GM19452 (cell line): ENCODE results near the gene ANKRD65.
"Not testable (repeated sequence)": the region's sequence is repeated elsewhere in the genome, so short reads cannot be mapped to it uniquely, and the experiment has no call there.

Experiments
- ATAC-seq: cut with Tn5 transposase; IDR thresholded peaks from one replicate; pipeline ENCODE4 v1.9.1; 2021; ENCODE audit not compliant: unreplicated experiment

Gene ANKRD65

DNA sequence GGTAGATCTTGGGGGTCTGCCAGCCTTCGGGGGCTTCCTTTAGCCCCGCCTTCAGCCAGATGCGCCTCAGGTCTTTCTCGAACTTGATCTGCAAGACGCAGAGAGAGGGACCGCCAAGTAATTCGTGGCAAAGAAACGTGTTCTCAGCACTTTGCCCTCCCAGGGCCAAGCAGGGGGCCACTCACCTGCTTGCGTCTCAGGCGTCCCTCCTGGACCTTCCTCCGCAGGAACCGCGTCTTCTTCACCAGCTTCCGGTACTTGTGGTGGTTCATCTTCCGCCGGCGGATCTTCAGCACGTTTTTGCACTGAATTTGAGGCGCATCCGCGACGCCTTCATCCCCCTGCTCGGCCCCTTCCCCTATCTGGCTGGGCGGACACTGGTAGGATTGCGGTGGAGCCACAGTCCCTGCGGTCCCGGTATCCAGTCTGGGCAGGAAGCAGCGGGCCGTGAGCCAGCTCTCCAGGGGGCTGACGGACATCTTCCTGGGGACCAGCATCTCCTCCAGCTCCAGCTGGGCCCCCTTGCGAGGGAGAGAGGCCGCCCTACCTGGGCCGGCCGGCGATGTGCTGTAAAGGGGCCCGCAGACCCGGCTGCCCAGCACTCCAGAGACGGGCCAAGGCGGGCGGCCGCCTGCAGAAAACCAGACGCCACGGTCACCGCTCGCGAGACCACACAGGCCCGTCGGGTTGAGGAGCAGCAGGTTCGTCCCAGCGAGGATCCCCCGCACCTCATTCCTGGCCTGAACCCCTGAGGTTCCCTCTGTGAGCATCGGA, 47.1 kb downstream of the ANKRD65 start:
- no peak for ATAC-seq

DNA sequence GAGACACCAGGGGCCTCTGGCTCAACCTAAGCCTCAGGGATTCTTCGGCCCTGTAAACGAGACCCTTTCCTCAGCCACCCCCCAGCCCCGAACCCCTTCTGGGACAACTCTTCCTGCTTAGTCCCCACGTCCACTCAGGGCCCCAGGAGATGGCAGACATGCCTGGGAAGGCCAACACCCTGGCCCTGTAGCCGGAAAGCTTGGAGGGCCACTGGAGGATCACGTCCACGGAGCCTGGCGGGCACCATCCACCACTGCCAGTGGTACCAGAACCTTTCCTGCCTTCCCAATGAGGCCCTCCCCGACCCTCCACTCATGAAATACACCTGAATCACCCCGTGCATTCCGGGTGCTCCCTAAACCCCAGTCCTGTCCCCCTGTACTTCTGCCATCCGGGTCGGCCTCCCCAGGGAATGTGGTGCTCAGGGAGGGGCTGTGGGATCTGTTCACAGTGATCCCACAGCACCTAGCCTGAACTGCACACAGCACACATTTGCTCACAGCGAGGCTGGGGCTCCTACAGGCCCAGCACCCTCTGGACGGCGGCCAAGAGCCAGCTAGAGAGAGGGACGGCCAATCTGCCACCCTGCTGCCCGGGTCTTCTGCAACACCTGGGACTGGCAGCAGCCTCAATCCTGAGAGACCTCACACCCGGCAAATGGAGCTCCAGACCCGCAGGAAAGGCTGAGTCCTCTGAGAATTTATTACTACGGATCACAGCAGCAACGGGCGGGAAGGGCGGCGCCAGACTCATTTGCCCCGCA, 47.8 kb downstream of the ANKRD65 start:
- ATAC-seq: no peak

DNA sequence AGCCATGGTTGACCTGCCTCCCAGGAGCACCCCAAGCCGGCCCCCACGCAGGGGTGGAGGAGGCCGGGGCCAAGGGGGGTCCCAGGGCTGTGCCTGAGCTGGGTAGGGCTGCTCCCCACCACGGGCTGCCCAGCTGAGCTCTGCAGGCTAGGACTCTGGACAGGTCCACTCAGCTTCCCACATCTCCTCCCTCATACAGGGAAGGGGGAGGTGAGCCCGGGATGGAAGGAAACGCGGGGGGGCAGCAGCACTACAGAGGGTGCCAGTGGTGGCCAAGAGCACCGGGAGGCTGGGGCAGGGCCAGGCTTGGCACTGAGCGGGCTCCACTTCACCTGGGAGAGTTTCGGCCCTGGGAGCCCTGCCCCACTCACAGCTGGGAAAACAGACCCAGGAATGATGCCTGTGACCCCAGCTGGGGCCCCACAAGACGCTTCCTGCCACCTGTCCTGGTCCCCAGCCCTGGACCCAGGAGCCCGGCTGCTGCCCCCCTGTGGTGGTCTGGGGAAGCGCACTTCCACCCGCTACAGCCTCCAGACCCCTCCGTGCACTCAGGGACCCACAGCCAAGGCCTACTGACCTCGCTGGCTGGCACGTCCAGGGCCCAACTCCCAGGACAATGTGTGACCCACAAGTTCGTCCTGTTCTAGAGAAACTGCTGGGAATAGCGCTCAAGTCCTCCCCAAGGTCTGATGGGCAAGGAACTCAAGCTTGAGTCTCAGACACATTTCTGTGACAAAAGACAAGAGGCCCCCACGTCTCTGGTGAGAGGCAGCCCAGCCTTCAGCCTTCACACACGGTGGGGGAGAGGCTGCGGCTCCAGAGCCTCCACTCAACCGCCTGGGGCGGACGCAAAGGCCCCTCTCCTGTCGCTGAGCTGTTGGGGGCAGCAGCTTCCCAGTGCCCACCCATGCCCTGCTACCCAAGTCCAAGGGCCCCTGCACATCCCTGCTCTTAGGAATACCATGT, 49.0 kb downstream of the ANKRD65 start:
- no peak for ATAC-seq

GRCh38 chr1:1371364-1371745, 49.7 kb downstream of the ANKRD65 start:
- ATAC-seq: no peak

DNA sequence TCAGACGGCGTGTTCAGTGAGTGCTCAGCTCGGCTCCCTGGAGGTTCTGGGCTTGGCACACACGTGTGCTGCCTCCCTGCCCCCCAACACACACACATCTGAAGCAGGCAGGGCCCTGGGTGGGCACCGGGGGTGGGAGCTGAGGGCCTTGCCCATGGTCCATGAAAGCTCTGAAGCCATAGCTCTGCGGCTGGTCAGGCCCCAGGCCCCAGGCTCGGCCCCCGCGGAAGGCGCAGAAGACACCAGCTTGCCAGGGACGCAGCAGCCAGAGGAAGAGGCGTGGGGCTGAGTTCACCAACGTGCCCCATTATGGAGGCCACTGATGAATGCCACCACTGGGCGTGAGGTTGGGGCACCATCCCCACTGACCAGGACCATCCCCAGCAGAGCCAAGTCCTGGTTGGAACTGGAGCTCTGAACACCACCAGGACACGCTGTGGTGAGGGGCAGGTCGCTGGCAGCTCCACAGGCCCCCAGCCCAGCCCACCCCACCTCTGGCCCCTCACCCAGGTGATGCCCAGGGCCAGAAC, 50.2 kb downstream of the ANKRD65 start:
- no peak for ATAC-seq

GRCh38 chr1:1370094-1370493, 51.0 kb downstream of the ANKRD65 start:
- ATAC-seq: not testable (repeated sequence)
